ENCODE data around the gene RPLP1.
"Not testable (repeated sequence)": the region's sequence is repeated elsewhere in the genome, so short reads cannot be mapped to it uniquely, and the experiment has no call there.

The RPLP1 gene

DNA sequence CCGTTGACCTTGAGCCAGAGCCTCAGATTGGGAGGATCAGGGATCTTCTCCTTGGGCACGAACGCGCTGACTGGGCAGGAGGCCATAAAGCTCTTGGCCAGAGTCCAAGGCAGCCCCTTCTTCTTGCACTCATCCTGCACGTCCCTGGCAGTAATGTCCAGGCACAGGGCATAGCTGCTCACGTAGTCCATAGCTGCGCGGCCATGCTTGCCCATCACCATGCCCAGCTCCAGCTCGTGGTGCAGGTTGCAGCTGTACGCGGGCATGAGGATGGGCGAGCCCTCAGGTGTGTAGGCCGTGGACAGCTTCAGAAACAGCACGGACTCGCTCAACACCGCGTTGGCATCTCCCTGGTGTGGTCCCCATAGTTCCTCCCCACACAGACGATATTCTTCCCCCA is 17.9 kb upstream of the RPLP1 start:
- in situ Hi-C loops (cut with MboI; ENCODE audit: low pct_unique_long_range_greater_than_20kb, low sequenced_read_pairs, unreplicated experiment), result no loop called here
- no peak for DNase-seq (ENCODE audit: low spot score)
- no peak for TF ChIP-seq CTCF (IDR thresholded peaks at IDR 0.05; ENCODE audit: extremely low read depth, insufficient read depth, missing control alignments)

DNA sequence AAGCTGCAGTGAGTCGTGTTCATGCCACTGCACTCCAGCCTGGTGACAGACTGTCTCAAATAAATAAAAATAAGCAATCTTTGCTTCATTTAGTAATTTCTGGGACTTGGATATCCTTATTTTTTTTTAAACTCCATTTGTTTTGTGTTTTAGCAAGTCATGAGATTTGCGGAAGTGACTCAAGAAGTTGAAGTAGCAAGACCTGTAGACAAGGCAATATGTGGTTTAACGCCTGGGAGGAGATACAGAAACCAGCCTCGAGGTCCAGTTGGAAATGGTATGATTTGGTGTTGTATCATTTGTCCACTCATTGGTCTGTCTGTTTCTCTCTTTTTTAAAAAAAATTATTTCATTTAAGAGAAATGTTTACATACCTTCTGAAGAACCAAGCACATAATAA is 16.6 kb upstream of the RPLP1 start:
- no peak for TF ChIP-seq CTCF (IDR thresholded peaks at IDR 0.05; ENCODE audit: extremely low read depth, insufficient read depth, missing control alignments)
- DNase-seq (ENCODE audit: low spot score), result no peak
- in situ Hi-C loops (cut with MboI; ENCODE audit: low pct_unique_long_range_greater_than_20kb, low sequenced_read_pairs, unreplicated experiment), result no loop called here

DNA sequence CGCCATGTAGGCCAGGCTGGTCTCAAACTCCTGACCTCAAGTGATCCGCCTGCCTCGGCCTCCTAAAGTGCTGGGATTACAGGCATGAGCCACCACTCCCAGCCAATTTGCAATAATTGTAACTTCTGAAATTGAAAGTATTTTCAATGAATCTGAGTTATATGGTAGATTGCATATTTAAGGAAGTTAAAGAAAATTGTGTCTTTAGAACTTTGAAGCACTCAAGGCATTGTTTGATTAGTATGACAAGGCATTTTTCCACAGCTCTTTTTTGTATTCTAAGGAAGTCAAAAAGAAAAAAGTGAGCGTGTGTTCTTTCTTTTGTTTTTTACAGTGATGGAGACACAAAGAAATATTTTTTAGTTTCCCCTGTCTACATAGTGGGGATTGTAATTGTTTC is 15.7 kb upstream of the RPLP1 start:
- in situ Hi-C loops (cut with MboI; ENCODE audit: low pct_unique_long_range_greater_than_20kb, low sequenced_read_pairs, unreplicated experiment), result no loop called here
- no peak for TF ChIP-seq CTCF (IDR thresholded peaks at IDR 0.05; ENCODE audit: extremely low read depth, insufficient read depth, missing control alignments)
- DNase-seq (ENCODE audit: low spot score), result no peak

DNA sequence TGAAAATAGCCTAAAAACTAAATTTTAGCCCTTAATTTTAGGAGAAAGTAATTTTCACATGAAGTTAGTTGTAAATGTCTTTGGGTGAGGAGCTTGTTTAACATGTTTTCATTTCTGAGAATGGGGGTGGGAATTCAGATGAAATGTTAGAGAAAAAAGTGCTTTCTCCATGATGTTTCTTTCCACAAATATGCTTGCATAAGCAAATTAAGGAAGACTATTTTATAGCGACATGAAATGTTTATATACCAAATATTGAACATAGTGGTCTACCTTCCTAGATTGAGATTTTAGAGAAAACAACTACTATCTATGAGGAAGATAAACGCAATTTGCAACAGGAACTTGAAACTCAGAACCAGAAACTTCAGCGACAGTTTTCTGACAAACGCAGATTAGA is 13.0 kb upstream of the RPLP1 start:
- no peak for DNase-seq (ENCODE audit: low spot score)
- in situ Hi-C loops (cut with MboI; ENCODE audit: low pct_unique_long_range_greater_than_20kb, low sequenced_read_pairs, unreplicated experiment), result no loop called here
- TF ChIP-seq CTCF (IDR thresholded peaks at IDR 0.05; ENCODE audit: extremely low read depth, insufficient read depth, missing control alignments), result no peak

DNA sequence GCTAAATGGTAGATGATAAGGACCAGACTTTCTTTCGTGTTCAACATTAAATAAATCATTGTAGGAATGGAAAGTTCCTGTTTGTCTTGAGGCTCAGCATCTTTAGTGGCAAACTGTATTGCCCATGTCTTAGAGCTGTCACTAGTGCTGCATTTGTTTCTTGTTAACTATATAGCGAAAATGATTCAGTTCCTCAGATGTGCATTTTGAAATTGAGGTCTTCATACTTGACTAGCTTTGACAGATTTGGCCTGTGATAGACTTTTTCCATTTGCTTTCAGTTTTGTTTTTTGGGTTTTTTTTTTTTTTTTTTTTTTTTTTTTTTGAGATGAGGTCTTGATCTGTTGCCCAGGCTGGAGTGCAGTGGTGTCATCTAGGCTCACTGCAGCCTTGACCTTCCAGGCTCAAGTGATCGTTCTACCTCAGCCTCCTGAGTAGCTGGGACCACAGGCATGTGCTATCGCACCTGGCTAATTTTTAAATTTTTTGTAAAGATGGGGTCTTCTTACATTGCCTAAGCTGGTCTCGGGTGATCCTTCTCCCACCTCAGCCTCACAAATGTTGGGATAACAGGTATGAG is 9.5 kb upstream of the RPLP1 start:
- in situ Hi-C loops (cut with MboI; ENCODE audit: low pct_unique_long_range_greater_than_20kb, low sequenced_read_pairs, unreplicated experiment), result no loop called here
- no peak for TF ChIP-seq CTCF (IDR thresholded peaks at IDR 0.05; ENCODE audit: extremely low read depth, insufficient read depth, missing control alignments)
- peak; percentile 39 for DNase-seq (ENCODE audit: low spot score)

- no peak for TF ChIP-seq CTCF (IDR thresholded peaks at IDR 0.05; ENCODE audit: extremely low read depth, insufficient read depth, missing control alignments)
- DNase-seq (ENCODE audit: low spot score), result no peak
- in situ Hi-C loops (cut with MboI; ENCODE audit: low pct_unique_long_range_greater_than_20kb, low sequenced_read_pairs, unreplicated experiment), result no loop called here
Observed at GRCh38 chr15:69444686-69445085, 7.9 kb upstream of the RPLP1 start.

DNA sequence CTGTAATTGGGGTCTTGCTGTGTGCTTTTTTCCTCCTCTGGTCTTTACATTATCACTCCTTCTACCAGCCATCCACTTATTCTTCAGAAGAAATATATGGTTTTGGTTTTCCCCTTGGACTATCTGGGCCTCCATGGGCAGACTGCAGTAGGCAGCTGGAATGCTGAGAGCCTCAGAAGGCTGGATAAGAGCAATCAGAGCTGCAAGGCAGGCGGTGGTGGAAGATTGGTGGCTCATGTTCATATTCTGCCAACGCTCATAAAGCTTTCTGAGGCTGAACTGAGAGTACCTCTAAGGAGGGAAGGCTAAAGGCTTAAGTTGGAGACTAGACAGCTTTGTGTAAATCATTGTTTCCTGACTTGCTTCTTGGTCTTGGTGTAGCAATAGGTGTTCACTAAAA is 5.7 kb upstream of the RPLP1 start:
- no peak for TF ChIP-seq CTCF (IDR thresholded peaks at IDR 0.05; ENCODE audit: extremely low read depth, insufficient read depth, missing control alignments)
- in situ Hi-C loops (cut with MboI; ENCODE audit: low pct_unique_long_range_greater_than_20kb, low sequenced_read_pairs, unreplicated experiment), result no loop called here
- no peak for DNase-seq (ENCODE audit: low spot score)

GRCh38 chr15:69450221-69450620 is 2.4 kb upstream of the RPLP1 start:
- DNase-seq (ENCODE audit: low spot score); in situ Hi-C loops (cut with MboI; ENCODE audit: low pct_unique_long_range_greater_than_20kb, low sequenced_read_pairs, unreplicated experiment): not testable (repeated sequence)
